ENCODE data around the gene EFNA5.
"Not testable (repeated sequence)": the region's sequence is repeated elsewhere in the genome, so short reads cannot be mapped to it uniquely, and the experiment has no call there.

Gene EFNA5

GRCh38 chr5:107517185-107518033, 153.3 kb downstream of the EFNA5 start:
- DNase-seq (ENCODE audit: low spot score), result no peak

GRCh38 chr5:107516452-107517184, 154.1 kb downstream of the EFNA5 start:
- DNase-seq (ENCODE audit: low spot score), result no peak

- no peak for DNase-seq (ENCODE audit: low spot score)
Observed at GRCh38 chr5:107515521-107516080, 155.1 kb downstream of the EFNA5 start.

GRCh38 chr5:107514305-107514704, 156.4 kb downstream of the EFNA5 start:
- no peak for DNase-seq (ENCODE audit: low spot score)

GRCh38 chr5:107513337-107514085, 157.2 kb downstream of the EFNA5 start:
- no peak for DNase-seq (ENCODE audit: low spot score)

- DNase-seq (ENCODE audit: low spot score), result no peak
Observed at GRCh38 chr5:107512029-107512428, 158.7 kb downstream of the EFNA5 start.

GRCh38 chr5:107510125-107510524, 160.6 kb downstream of the EFNA5 start:
- no peak for DNase-seq (ENCODE audit: low spot score)

- no peak for DNase-seq (ENCODE audit: low spot score)
Observed at GRCh38 chr5:107508097-107508496, 162.6 kb downstream of the EFNA5 start.

- no peak for DNase-seq (ENCODE audit: low spot score)
Observed at GRCh38 chr5:107505763-107506534, 164.8 kb downstream of the EFNA5 start.

GRCh38 chr5:107504424-107504823, 166.3 kb downstream of the EFNA5 start:
- no peak for DNase-seq (ENCODE audit: low spot score)

- no peak for DNase-seq (ENCODE audit: low spot score)
Observed at GRCh38 chr5:107502676-107503060, 168.1 kb downstream of the EFNA5 start.

GRCh38 chr5:107501965-107502675, 168.6 kb downstream of the EFNA5 start:
- DNase-seq (ENCODE audit: low spot score), result no peak

- DNase-seq (ENCODE audit: low spot score), result no peak
Observed at GRCh38 chr5:107500840-107501239, 169.9 kb downstream of the EFNA5 start.

- no peak for DNase-seq (ENCODE audit: low spot score)
Observed at GRCh38 chr5:107500347-107500746, 170.4 kb downstream of the EFNA5 start.

- DNase-seq (ENCODE audit: low spot score), result no peak
Observed at GRCh38 chr5:107499776-107500175, 171.0 kb downstream of the EFNA5 start.

- DNase-seq (ENCODE audit: low spot score), result no peak
Observed at GRCh38 chr5:107499237-107499636, 171.5 kb downstream of the EFNA5 start.

- DNase-seq (ENCODE audit: low spot score), result no peak
Observed at GRCh38 chr5:107496466-107496865, 174.3 kb downstream of the EFNA5 start.

- not testable (repeated sequence) for DNase-seq (ENCODE audit: low spot score)
Observed at GRCh38 chr5:107494129-107494528, 176.6 kb downstream of the EFNA5 start.

- no peak for DNase-seq (ENCODE audit: low spot score)
Observed at GRCh38 chr5:107487056-107487542, 183.6 kb downstream of the EFNA5 start.

GRCh38 chr5:107486489-107486888, 184.2 kb downstream of the EFNA5 start:
- DNase-seq (ENCODE audit: low spot score), result no peak

- no peak for DNase-seq (ENCODE audit: low spot score)
Observed at GRCh38 chr5:107485184-107485583, 185.6 kb downstream of the EFNA5 start.
